K562 (cell line): ENCODE measurements around the gene USP48. TPM values are rescaled to one million over a fixed set of nuclear protein-coding genes. Genes with fewer than 3 reads are reported as not detected.

ENCODE experiments used
- ATF7 ChIP-seq: fragments of 450-650 bp; IDR thresholded peaks from 2 replicates; pipeline ENCODE4 v1.7.1; 2014; ENCODE audit warnings: mild to moderate bottlenecking, moderate library complexity
- CC2D1A ChIP-seq: fragments of 450-650 bp; IDR thresholded peaks from 2 replicates; pipeline ENCODE4 v1.6.1; 2017; ENCODE audit warnings: mild to moderate bottlenecking
- CTBP1 ChIP-seq: fragments of 450-650 bp; IDR thresholded peaks from 2 replicates; pipeline ENCODE4 v1.6.1; 2016; ENCODE audit warnings: borderline replicate concordance
- ELF1 ChIP-seq: fragments of 200-800 bp; sonication (Bioruptor generic); IDR thresholded peaks from 2 replicates; pipeline ENCODE4 v1.6.1; 2016; ENCODE audit warnings: missing genetic modification characterization, missing compliant biosample characterization
- EP300 ChIP-seq: IDR thresholded peaks from 2 replicates; pipeline ENCODE4 v1.6.1; 2012; ENCODE audit warnings: low read length, improper control_type of control experiment
- NR2C2 ChIP-seq, 2 experiments: fragments of 200-800 bp in 1 of 2; sonication (Bioruptor generic) in 1 of 2; sonication (generic) in 1 of 2; formaldehyde crosslinking in 1 of 2; IDR thresholded peaks; 2 replicates each; pipeline versions ENCODE4 v1.6.1 to v1.8.0; 2016 to 2022; ENCODE audit warnings: mild to moderate bottlenecking in 1 of 2, missing compliant biosample characterization in 1 of 2, missing genetic modification characterization in 1 of 2, missing genetic modification reagents in 1 of 2
- RERE ChIP-seq: sonication (generic); formaldehyde crosslinking; IDR thresholded peaks from 2 replicates; pipeline ENCODE4 v1.8.0; 2023; ENCODE audit warnings: missing genetic modification reagents, mild to moderate bottlenecking, borderline replicate concordance
- SIN3B ChIP-seq: fragments of 450-650 bp; IDR thresholded peaks from 2 replicates; pipeline ENCODE4 v1.6.1; 2017; ENCODE audit warnings: low read depth, mild to moderate bottlenecking, moderate library complexity
- SMAD4 ChIP-seq: fragments of 250-450 bp; sonication (Bioruptor Pico); conservative IDR thresholded peaks from 2 replicates; pipeline ENCODE4 v1.8.0; 2021; ENCODE audit warnings: inconsistent platforms, mild to moderate bottlenecking, moderate library complexity
- ZBTB2 ChIP-seq: fragments of 450-650 bp; IDR thresholded peaks from 2 replicates; pipeline ENCODE4 v1.6.1; 2016; ENCODE audit warnings: antibody characterized with exemption
- ZNF318 ChIP-seq, 2 experiments: fragments of 450-650 bp; IDR thresholded peaks; 2 replicates each; pipeline ENCODE4 v1.6.1; 2016; ENCODE audit warnings: mild to moderate bottlenecking in 2 of 2, borderline replicate concordance in 1 of 2, low read depth in 1 of 2, moderate library complexity in 1 of 2
- polyA plus RNA-seq, 8 experiments: library from polyadenylated mRNA; depleted of rRNA in 4 of 8; stranded (reverse) in 5 of 8; unstranded in 3 of 8; fragments of >200 nt; fragmentation: Nextera tagmentation in 2 of 8; fragmentation: Illumina TruSeq in 1 of 8; extraction: Ambion mirVana in 2 of 8; extraction: Trizol in 1 of 8; gene quantifications; 2 replicates each; pipeline versions ENCODE4 v1.2.1 to v1.2.3, GENCODE V29; 2011 to 2014; ENCODE audit warnings: inconsistent platforms in 1 of 8, missing spikeins in 1 of 8
- total RNA-seq, 7 experiments: library from RNA; depleted of rRNA in 6 of 7; stranded (reverse); fragments of >200 nt in 6 of 7; fragmentation: Illumina TruSeq in 2 of 7; extraction: Trizol in 2 of 7; gene quantifications; 2 replicates each; pipeline versions ENCODE4 v1.2.1 to v1.2.3, GENCODE V29; 2011 to 2021; ENCODE audit warnings: low replicate concordance in 1 of 7

The USP48 gene
- total and polyA plus RNA-seq, 9 of the 15 experiments (the other 6 are each of a cell fraction or from before 2014, with no cell fraction given): 23.3 to 123 (median 106) TPM

- TF ChIP-seq RERE (CRISPR knock-in tag) (peak; percentile 56; the same call in 1 of the 2 replicates), CC2D1A (peak; percentile 61; the same call in 1 of the 2 replicates), CTBP1 (peak; percentile 99), SIN3B (peak; percentile 80), SMAD4 (CRISPR knock-in tag) (peak; percentile 78), EP300 (peak; percentile 36), NR2C2 (CRISPR knock-in tag; IDR thresholded peaks at IDR 0.05) (peak; percentile 90), NR2C2 (tag; IDR thresholded peaks at IDR 0.05) (no peak), ATF7 (peak; percentile 98), ZBTB2 (peak; percentile 79), ELF1 (tag) (peak; percentile 95), ZNF318 (IDR thresholded peaks at IDR 0.05; ENCODE audit: borderline replicate concordance in 1 of 2, low read depth in 1 of 2) (0 out of 4 replicates have a peak, but pooled peaks of 1 of the 2 experiments have one; percentile 67)
Observed at GRCh38 chr1:21782868-21783678, at the start of gene USP48 (continued).
